CD4-positive, alpha-beta T cell (primary cell): ENCODE data around the gene MBD5. TPM values are rescaled to one million over a fixed set of nuclear protein-coding genes. Genes with fewer than 3 reads are reported as not detected.

ENCODE experiments used
- ATAC-seq: fragments of 200-7000 bp; cut with Tn5 transposase; one replicate; pipeline ENCODE4 v1.10.0; 2022; ENCODE audit warnings: mild to moderate bottlenecking; ENCODE audit not compliant: poor library complexity
- CTCF ChIA-PET: fragments of 350-600 bp; sonication (Branson Sonifier 250); formaldehyde crosslinking; loops from one replicate; lab custom pipeline; 2021; ENCODE audit warnings: antibody characterized with exemption, inconsistent platforms; lab: Charles Lee
- POLR2A ChIA-PET: fragments of 350-600 bp; sonication (Branson Sonifier 250); formaldehyde crosslinking; loops from one replicate; lab custom pipeline; 2021; ENCODE audit warnings: antibody characterized with exemption, inconsistent platforms; lab: Charles Lee
- DNase-seq, 14 experiments: peaks; one replicate each; pipeline ENCODE4 v3.0.0-alpha.2; 2013 to 2020; ENCODE audit warnings: mixed read lengths in 2 of 14
- H3K27ac ChIP-seq, 2 donors: one replicate each; pipeline versions ENCODE4 v1.5.1 to v1.7.0; 2013; ENCODE audit warnings: low read length in 2 of 2, low read depth in 1 of 2, mild to moderate bottlenecking in 1 of 2
- H3K27me3 ChIP-seq, 2 experiments: 1 replicate in 1 of 2; 2 replicates in 1 of 2; pipeline versions ENCODE4 v1.6.1 to v1.7.0; 2013; ENCODE audit warnings: low read length in 2 of 2, control low read depth in 1 of 2, mild to moderate bottlenecking in 1 of 2, moderate library complexity in 1 of 2; ENCODE audit not compliant: insufficient read depth in 2 of 2, control insufficient read depth in 1 of 2
- H3K36me3 ChIP-seq: one replicate; pipeline ENCODE4 v1.6.1; 2013; ENCODE audit warnings: low read length, control low read depth; ENCODE audit not compliant: insufficient read depth
- H3K4me1 ChIP-seq: one replicate; pipeline ENCODE4 v1.6.1; 2013; ENCODE audit warnings: low read length, control low read depth; ENCODE audit not compliant: insufficient read depth
- H3K4me3 ChIP-seq: one replicate; pipeline ENCODE4 v1.5.1; 2013; ENCODE audit warnings: mild to moderate bottlenecking, low read length, moderate library complexity
- H3K9me3 ChIP-seq, 2 experiments: 1 replicate in 1 of 2; 2 replicates in 1 of 2; pipeline versions ENCODE4 v1.6.1 to v1.7.0; 2013; ENCODE audit warnings: low read length in 2 of 2, mild to moderate bottlenecking in 2 of 2, control low read depth in 1 of 2, moderate library complexity in 1 of 2; ENCODE audit not compliant: control insufficient read depth in 1 of 2, insufficient read depth in 1 of 2
- H3K27ac Mint-ChIP-seq: one replicate; pipeline ENCODE4 v1.8.0; 2020; ENCODE audit warnings: mixed read lengths
- H3K27me3 Mint-ChIP-seq: one replicate; pipeline ENCODE4 v1.8.0; 2021; ENCODE audit warnings: mixed read lengths
- H3K36me3 Mint-ChIP-seq: one replicate; pipeline ENCODE4 v1.8.0; 2021; ENCODE audit warnings: low read depth, mixed read lengths
- H3K4me1 Mint-ChIP-seq: one replicate; pipeline ENCODE4 v1.8.0; 2021; ENCODE audit warnings: low read depth, mixed read lengths
- H3K4me3 Mint-ChIP-seq: one replicate; pipeline ENCODE4 v1.8.0; 2020; ENCODE audit warnings: mild to moderate bottlenecking, mixed read lengths
- H3K9me3 Mint-ChIP-seq: one replicate; pipeline ENCODE4 v1.8.0; 2020; ENCODE audit warnings: mixed read lengths
- intact Hi-C, 2 experiments: fragments of 100-400 bp; cut with DNase I in 1 of 2; cut with micrococcal nuclease in 1 of 2; formaldehyde crosslinking; loops; one replicate each; pipeline versions ENCODE4 v1.15.1 to v1.9.0; 2023 to 2025; cut with DNase I, micrococcal nuclease
- total RNA-seq, 174 experiments: library from RNA in 2 of 174; stranded (reverse) in 2 of 174; gene quantifications; one replicate each; pipeline ENCODE4 v1.2.3 and lab custom pipeline; 2021 to 2026
- TF ChIP-seq, protein P1 (sequence below): fragments of 200-600 bp; IDR thresholded peaks from one replicate; pipeline ENCODE4 v1.8.0; 2022; ENCODE audit warnings: antibody characterized with exemption, mild to moderate bottlenecking

Gene MBD5
- total RNA-seq, 2 experiments from 2014 or later = 49.8 to 52.9 TPM

DNA sequence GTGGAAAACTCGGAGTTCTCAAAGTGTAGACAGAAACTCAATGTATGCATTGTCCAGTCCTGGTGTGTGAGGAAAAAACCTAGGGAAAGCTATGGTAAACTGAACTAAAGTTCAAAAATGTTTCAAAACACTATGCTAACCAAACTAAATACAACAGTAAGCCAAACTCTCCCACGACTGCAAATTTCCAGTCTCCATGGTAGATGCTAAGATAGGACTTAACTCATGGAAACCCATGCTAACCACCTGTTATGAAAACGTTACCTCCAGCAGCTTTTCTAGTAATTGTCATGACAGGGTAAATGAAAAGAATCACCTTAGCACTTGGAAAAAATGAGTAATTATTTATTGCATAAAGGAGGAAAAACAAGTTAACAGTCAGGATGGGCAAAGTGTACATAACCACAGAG lies 488.0 kb downstream of the MBD5 start:
- no peak for DNase-seq
- H3K36me3 ChIP-seq = no peaks in the 10 kb centered on the region
- Mint-ChIP-seq H3K27me3 (no peaks in the 10 kb centered on the region), H3K4me3 (peak overlapping the region; percentile 65), H3K4me1 (peaks cover 14% of the 10 kb centered on the region), H3K9me3 (no peaks in the 10 kb centered on the region), H3K27ac (peak overlapping the region; percentile 77), H3K36me3 (no peaks in the 10 kb centered on the region)
- TF ChIP-seq, protein P1, sequence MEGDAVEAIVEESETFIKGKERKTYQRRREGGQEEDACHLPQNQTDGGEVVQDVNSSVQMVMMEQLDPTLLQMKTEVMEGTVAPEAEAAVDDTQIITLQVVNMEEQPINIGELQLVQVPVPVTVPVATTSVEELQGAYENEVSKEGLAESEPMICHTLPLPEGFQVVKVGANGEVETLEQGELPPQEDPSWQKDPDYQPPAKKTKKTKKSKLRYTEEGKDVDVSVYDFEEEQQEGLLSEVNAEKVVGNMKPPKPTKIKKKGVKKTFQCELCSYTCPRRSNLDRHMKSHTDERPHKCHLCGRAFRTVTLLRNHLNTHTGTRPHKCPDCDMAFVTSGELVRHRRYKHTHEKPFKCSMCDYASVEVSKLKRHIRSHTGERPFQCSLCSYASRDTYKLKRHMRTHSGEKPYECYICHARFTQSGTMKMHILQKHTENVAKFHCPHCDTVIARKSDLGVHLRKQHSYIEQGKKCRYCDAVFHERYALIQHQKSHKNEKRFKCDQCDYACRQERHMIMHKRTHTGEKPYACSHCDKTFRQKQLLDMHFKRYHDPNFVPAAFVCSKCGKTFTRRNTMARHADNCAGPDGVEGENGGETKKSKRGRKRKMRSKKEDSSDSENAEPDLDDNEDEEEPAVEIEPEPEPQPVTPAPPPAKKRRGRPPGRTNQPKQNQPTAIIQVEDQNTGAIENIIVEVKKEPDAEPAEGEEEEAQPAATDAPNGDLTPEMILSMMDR = no peak
- no peak for ATAC-seq
- ChIA-PET POLR2A (interaction anchor here (0.6 to 2.9 kb wide), 16 partner anchors 13 to 1177 kb away, joined by 3 to 37 read pairs (median 6); partner anchors contain the start of genes EPC2, MBD5 and ORC4), CTCF (interaction anchor here (0.6 to 2.4 kb wide), 31 partner anchors 9 to 572 kb away, joined by 3 to 25 read pairs (median 4); partner anchors contain the start of genes EPC2, MBD5 and ORC4)
- intact Hi-C loops = loop anchor here (1.0 to 2.0 kb wide), 5 partner anchors 16 to 572 kb away; no protein-coding TSS in a partner anchor
- peak overlapping the region; percentile 50 for H3K4me3 ChIP-seq
- peak overlapping the region in 1 of 2 donors; percentile 46 for H3K27ac ChIP-seq
- H3K4me1 ChIP-seq = peaks cover 7% of the 10 kb centered on the region
- no peaks in the 10 kb centered on the region for H3K9me3 ChIP-seq
- no peaks in the 10 kb centered on the region for H3K27me3 ChIP-seq

DNA sequence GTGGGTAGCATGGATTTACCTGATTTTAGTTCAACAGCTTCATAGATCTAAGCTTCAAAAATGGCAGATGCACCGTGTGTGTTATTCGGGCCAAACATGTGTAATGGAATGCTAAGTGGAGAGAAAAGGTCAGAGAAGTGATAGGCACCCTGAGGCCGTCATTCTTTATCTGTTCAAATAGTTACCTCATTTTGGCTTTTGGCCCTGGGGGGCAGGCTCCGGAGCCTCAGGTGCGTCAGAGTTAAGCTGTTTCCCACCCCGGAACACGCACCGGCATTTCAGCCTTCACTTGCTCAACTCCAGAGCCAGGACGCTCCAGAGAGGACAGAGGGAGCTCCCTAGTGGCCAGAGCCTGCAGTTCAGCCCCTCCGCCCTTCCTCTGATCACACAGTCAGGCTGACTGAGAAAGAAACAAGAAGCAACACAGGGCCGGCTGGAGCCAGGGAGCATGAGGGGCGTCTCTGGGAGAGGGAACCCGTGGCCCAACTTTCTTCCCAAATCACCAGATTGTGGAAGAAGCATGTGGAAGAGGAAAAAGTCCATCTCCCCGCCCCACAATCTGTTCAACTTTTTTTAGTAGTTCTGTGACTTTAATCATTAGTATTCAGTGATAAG lies 488.5 kb downstream of the MBD5 start:
- ChIA-PET CTCF (interaction anchor here (0.6 to 2.4 kb wide), 31 partner anchors 8 to 572 kb away, joined by 3 to 25 read pairs (median 4); partner anchors contain the start of genes EPC2, MBD5 and ORC4), POLR2A (interaction anchor here (0.7 to 2.9 kb wide), 15 partner anchors 12 to 527 kb away, joined by 3 to 37 read pairs (median 7); partner anchors contain the start of genes EPC2, MBD5 and ORC4)
- no peaks in the 10 kb centered on the region for H3K27me3 ChIP-seq
- H3K27ac ChIP-seq = peak overlapping the region in 1 of 2 donors; percentile 46
- H3K9me3 ChIP-seq = no peaks in the 10 kb centered on the region
- H3K9me3 Mint-ChIP-seq = no peaks in the 10 kb centered on the region
- H3K4me1 ChIP-seq = peaks cover 7% of the 10 kb centered on the region
- H3K4me1 Mint-ChIP-seq = peaks cover 14% of the 10 kb centered on the region
- H3K4me3 ChIP-seq = peak overlapping the region; percentile 50
- intact Hi-C loops = loop anchor here (1.0 to 2.0 kb wide), 5 partner anchors 15 to 573 kb away; no protein-coding TSS in a partner anchor
- H3K4me3 Mint-ChIP-seq = peak overlapping the region; percentile 65
- peak; percentile 74 to 90 (median 79) for DNase-seq
- no peaks in the 10 kb centered on the region for H3K36me3 ChIP-seq
- no peaks in the 10 kb centered on the region for H3K27me3 Mint-ChIP-seq
- peak overlapping the region; percentile 77 for H3K27ac Mint-ChIP-seq
- no peaks in the 10 kb centered on the region for H3K36me3 Mint-ChIP-seq
- TF ChIP-seq, protein P1 = peak; percentile 78
- ATAC-seq = peak; percentile 100

DNA sequence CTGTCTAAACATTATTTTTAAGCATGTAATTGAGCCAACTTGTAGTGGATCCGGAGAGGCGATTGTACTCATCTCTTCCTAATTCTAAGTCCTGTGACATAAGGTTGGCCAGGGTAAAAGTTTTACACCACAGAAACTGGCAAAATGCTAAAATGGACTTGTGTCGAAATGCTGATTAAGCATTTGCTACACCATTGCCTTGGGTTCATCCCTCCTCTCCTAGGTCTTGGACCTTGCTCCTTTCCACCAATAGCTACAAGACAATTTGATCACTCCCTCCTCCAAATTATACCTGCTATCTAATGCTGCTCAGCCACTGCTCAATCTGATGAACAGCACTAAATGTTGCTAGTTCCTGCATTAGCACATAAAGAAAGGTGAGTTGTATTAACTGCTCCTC lies 491.0 kb downstream of the MBD5 start:
- Mint-ChIP-seq H3K27ac (no peak overlapping the region), H3K36me3 (no peaks in the 10 kb centered on the region), H3K27me3 (no peaks in the 10 kb centered on the region), H3K4me3 (no peak overlapping the region), H3K9me3 (no peaks in the 10 kb centered on the region), H3K4me1 (peaks cover 24% of the 10 kb centered on the region)
- TF ChIP-seq, protein P1 = no peak
- no peak overlapping the region for H3K4me3 ChIP-seq
- H3K27ac ChIP-seq = no peak overlapping the region
- H3K36me3 ChIP-seq = no peaks in the 10 kb centered on the region
- H3K27me3 ChIP-seq = no peaks in the 10 kb centered on the region
- ATAC-seq = no peak
- CTCF ChIA-PET = no interaction called here
- DNase-seq = no peak
- H3K9me3 ChIP-seq = no peaks in the 10 kb centered on the region
- peaks cover 7% of the 10 kb centered on the region for H3K4me1 ChIP-seq
- POLR2A ChIA-PET = no interaction called here
- intact Hi-C loops = no loop called here
